Subcutaneous abdominal adipose tissue (tissue), 5 donors: ENCODE data around the gene RNU2-63P.

Experiments used
- H3K27ac ChIP-seq: one replicate; pipeline ENCODE4 v1.7.0; 2013; ENCODE audit warnings: low read depth, mild to moderate bottlenecking, inconsistent platforms, low read length, moderate library complexity
- H3K27me3 ChIP-seq, 5 donors: one replicate each; pipeline ENCODE4 v1.7.0; 2013; ENCODE audit warnings: low read length in 5 of 5, inconsistent platforms in 1 of 5; ENCODE audit not compliant: control insufficient read depth in 5 of 5, insufficient read depth in 4 of 5
- H3K36me3 ChIP-seq, 5 donors: one replicate each; pipeline ENCODE4 v1.7.0; 2013; ENCODE audit warnings: low read length in 5 of 5; ENCODE audit not compliant: control insufficient read depth in 5 of 5, insufficient read depth in 5 of 5
- H3K4me1 ChIP-seq, 5 donors: one replicate each; pipeline ENCODE4 v1.7.0; 2013; ENCODE audit warnings: low read length in 5 of 5, mild to moderate bottlenecking in 3 of 5, moderate library complexity in 1 of 5; ENCODE audit not compliant: control insufficient read depth in 5 of 5, insufficient read depth in 5 of 5
- H3K4me3 ChIP-seq, 5 donors: one replicate each; pipeline ENCODE4 v1.7.0; 2013; ENCODE audit warnings: low read length in 5 of 5, low read depth in 1 of 5
- H3K9ac ChIP-seq, 5 donors: one replicate each; pipeline ENCODE4 v1.7.0; 2013; ENCODE audit warnings: low read length in 5 of 5, mild to moderate bottlenecking in 4 of 5, moderate library complexity in 3 of 5
- H3K9me3 ChIP-seq, 5 donors: one replicate each; pipeline ENCODE4 v1.7.0; 2013; ENCODE audit warnings: low read length in 5 of 5; ENCODE audit not compliant: control insufficient read depth in 5 of 5
- donor health status: healthy.
- donor health status: healthy.
- donor health status: healthy.
- donor health status: healthy.
- donor health status: healthy.

The RNU2-63P gene

GRCh38 chr2:88016086-88016959, at the start of gene RNU2-63P:
Gene RNU2-63P (minus strand): TSS chr2:88016547.
- Histone ChIP-seq H3K9ac (peak within 1 kb of the TSS in 4 of 5 donors; percentile 51 to 86 (median 66)), H3K4me3 (peak within 1 kb of the TSS; percentile 66 to 84 (median 74)), H3K36me3 (no peaks in the 10 kb centered on the region), H3K27ac (no peak within 1 kb of the TSS), H3K9me3 (no peaks in the 10 kb centered on the region), H3K4me1 (peaks cover 0 to 11% (median 7%) of the 10 kb centered on the region in 5 donors), H3K27me3 (no peaks in the 10 kb centered on the region)

GRCh38 chr2:88061295-88061694, 44.9 kb upstream of the RNU2-63P start:
- Histone ChIP-seq H3K36me3 (no peaks in the 10 kb centered on the region), H3K9me3 (no peaks in the 10 kb centered on the region), H3K27ac (no peak overlapping the region), H3K4me3 (no peak overlapping the region), H3K4me1 (peaks cover 0 to under 1% (median 0%) of the 10 kb centered on the region in 5 donors), H3K27me3 (no peaks in the 10 kb centered on the region), H3K9ac (no peak overlapping the region)

- Histone ChIP-seq H3K9ac (no peak overlapping the region), H3K4me1 (peaks cover 0 to 4% (median 4%) of the 10 kb centered on the region in 5 donors), H3K27ac (no peak overlapping the region), H3K4me3 (no peak overlapping the region), H3K36me3 (no peaks in the 10 kb centered on the region), H3K27me3 (no peaks in the 10 kb centered on the region), H3K9me3 (no peaks in the 10 kb centered on the region)
Observed at GRCh38 chr2:88060907-88061275, 44.5 kb upstream of the RNU2-63P start.

- H3K4me3 ChIP-seq, result no peak overlapping the region
- H3K9ac ChIP-seq, result no peak overlapping the region
- H3K36me3 ChIP-seq, result no peaks in the 10 kb centered on the region
- H3K27me3 ChIP-seq, result no peaks in the 10 kb centered on the region
- no peak overlapping the region for H3K27ac ChIP-seq
- peaks cover 0 to 5% (median 4%) of the 10 kb centered on the region in 5 donors for H3K4me1 ChIP-seq
- H3K9me3 ChIP-seq, result no peaks in the 10 kb centered on the region
Observed at GRCh38 chr2:88059979-88060906, 43.9 kb upstream of the RNU2-63P start.

- Histone ChIP-seq H3K27ac (no peak overlapping the region), H3K27me3 (no peaks in the 10 kb centered on the region), H3K9me3 (no peaks in the 10 kb centered on the region), H3K4me3 (no peak overlapping the region), H3K9ac (no peak overlapping the region), H3K36me3 (no peaks in the 10 kb centered on the region), H3K4me1 (peaks cover 5 to 24% (median 23%) of the 10 kb centered on the region in 5 donors)
Observed at GRCh38 chr2:88058191-88058590, 41.8 kb upstream of the RNU2-63P start.

- Histone ChIP-seq H3K27ac (no peak overlapping the region), H3K9ac (no peak overlapping the region), H3K4me1 (peaks cover 5 to 32% (median 30%) of the 10 kb centered on the region in 5 donors), H3K4me3 (no peak overlapping the region), H3K36me3 (no peaks in the 10 kb centered on the region), H3K9me3 (no peaks in the 10 kb centered on the region), H3K27me3 (no peaks in the 10 kb centered on the region)
Observed at GRCh38 chr2:88057437-88057844, 41.1 kb upstream of the RNU2-63P start.

GRCh38 chr2:88055371-88056128, 39.2 kb upstream of the RNU2-63P start, which contains the start of gene KRCC1:
Gene KRCC1 (minus strand): TSS chr2:88055783. CDS start chr2:88028563, 27,220 bp downstream.
- peak within 1 kb of the TSS; percentile 91 to 99 (median 96) for H3K9ac ChIP-seq
- peak within 1 kb of the TSS; percentile 96 for H3K27ac ChIP-seq
- H3K4me1 ChIP-seq, result peaks cover 5 to 44% (median 39%) of the 10 kb centered on the region in 5 donors
- H3K27me3 ChIP-seq, result no peaks in the 10 kb centered on the region
- H3K4me3 ChIP-seq, result peak within 1 kb of the TSS; percentile 83 to 97 (median 93)
- no peaks in the 10 kb centered on the region for H3K9me3 ChIP-seq
- no peaks in the 10 kb centered on the region for H3K36me3 ChIP-seq

- Histone ChIP-seq H3K27ac (peak overlapping the region; percentile 96), H3K36me3 (no peaks in the 10 kb centered on the region), H3K4me3 (peak overlapping the region; percentile 83 to 97 (median 93))
Observed at GRCh38 chr2:88054782-88055370, 38.5 kb upstream of the RNU2-63P start.

More at GRCh38 chr2:88054782-88055370, 38.5 kb upstream of the RNU2-63P start:
- no peaks in the 10 kb centered on the region for H3K27me3 ChIP-seq
- H3K9me3 ChIP-seq, result no peaks in the 10 kb centered on the region
- H3K9ac ChIP-seq, result peak overlapping the region; percentile 91 to 99 (median 96)
- H3K4me1 ChIP-seq, result peaks cover 5 to 44% (median 39%) of the 10 kb centered on the region in 5 donors
